ENCODE results near the gene ALCAM.
"Not testable (repeated sequence)": the region's sequence is repeated elsewhere in the genome, so short reads cannot be mapped to it uniquely, and the experiment has no call there.

Gene ALCAM

GRCh38 chr3:105389759-105390158 lies 23.1 kb downstream of the ALCAM start:
- DNase-seq (ENCODE audit: low read depth): not testable (repeated sequence)

- DNase-seq (ENCODE audit: low read depth): not testable (repeated sequence)
Observed at GRCh38 chr3:105392598-105392997, 25.9 kb downstream of the ALCAM start.

DNA sequence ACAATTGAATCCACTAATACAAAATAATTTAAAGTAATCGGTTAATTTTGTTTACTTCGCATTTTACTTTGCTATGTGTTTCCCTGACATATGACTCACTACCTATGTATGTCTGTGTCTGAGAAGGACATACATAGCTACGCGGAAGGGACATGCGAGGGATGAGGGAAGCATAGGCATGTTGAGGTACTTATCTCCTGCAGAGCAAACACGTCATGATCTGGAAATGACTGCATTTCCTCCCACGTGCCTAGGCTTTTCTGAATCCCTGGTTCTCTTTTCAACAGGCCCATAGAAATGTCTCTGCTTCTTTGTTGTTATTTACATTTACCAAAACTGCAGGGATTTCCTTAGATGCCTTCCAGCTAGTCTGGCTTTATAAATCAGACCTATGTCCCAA lies 27.5 kb downstream of the ALCAM start:
- no peak for DNase-seq (ENCODE audit: low read depth)

GRCh38 chr3:105397974-105398373 lies 31.3 kb downstream of the ALCAM start:
- DNase-seq (ENCODE audit: low read depth): no peak

DNA sequence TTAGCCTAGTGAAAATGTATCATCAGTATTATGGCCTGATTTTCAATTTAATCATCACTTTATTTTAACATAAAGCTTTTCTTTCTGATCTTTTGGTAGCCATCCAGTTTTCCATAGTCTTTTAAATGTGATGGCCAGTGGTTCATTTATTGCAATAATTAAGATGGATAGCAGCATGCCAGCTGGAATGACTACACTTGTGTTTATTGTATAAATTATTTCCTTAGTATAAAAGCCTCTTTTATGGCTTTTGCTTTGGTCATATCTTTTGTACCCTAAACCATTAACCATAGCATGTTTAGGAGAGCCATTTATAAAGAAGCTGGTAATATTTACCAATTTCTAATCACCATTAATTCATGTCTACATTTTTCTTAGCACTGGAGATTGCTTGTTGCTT lies 31.7 kb downstream of the ALCAM start:
- DNase-seq (ENCODE audit: low read depth): no peak

DNA sequence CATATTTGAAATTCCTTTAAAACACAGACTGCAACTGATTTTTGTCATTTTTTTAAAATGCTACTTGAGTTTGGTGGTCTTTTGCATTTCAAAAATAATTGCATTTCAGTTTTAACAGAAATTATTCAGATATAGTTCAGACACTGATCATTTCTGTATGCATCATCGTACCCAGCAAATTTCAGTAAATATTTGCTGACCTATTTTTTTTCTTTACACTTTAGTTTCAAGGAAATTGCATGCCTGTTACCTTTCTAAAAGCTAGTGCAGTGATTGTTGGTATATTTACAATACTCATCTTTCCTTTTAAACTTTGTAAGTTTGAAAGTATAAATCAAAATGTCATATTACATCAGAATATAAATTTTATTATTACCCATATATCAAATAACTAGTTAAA lies 32.4 kb downstream of the ALCAM start:
- no peak for DNase-seq (ENCODE audit: low read depth)

DNA sequence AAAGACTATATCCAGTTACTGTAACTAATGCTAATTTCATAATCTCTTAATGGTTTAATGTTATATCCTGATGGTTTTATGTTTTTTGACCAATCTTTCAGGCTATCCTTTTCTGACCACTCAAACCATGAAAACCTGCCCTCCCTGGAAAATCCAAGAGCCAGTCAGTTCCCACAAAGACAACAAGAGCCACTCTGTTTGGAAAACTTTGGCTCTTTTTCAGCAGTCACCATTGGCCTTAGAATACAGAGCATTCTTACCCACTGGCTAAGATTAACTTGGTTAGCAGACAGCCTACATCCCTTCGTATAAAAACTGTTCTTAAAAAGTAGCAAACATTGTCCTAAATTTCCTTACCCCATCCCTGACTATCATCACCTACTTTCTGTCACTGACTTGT lies 32.9 kb downstream of the ALCAM start:
- no peak for DNase-seq (ENCODE audit: low read depth)

DNA sequence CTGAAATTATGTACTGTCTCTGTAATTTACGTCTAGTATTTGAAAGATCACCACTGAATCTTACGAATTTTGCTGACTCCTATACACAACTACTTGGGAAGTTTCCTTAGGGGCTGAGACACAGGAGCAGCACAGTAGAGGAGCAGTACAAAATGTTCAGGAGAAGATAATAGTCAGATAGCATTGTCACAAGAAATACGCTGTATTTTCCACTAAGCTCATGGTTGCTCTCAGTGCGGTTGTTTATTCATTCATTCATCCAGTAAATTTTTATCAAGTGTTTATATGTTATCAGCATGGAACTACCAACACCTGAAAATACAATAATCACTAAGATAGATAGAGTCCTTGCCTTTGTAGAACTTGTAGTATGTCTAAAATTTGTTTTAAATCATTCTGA lies 34.5 kb downstream of the ALCAM start:
- DNase-seq (ENCODE audit: low read depth): no peak

DNA sequence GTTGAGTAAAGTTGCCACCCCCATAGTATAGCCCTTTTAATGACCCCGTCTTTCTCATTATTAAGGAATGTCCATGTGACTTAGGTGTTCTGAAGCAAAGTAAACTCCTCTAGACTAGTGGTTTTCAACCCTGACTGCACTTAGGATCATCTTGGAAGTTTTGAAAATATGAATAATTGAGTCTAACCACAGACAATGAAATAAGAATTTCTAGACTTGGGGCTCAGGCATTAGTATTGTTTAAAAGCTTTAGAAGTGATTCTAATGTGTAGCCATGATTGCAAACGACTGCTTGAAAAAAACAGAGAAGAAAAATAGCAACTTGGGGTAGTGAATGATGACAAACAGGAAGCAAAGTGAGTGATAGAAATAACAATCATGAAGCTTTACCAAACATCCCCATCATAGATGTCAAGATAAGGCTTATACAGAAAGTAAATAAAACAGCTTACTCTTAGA lies 35.0 kb downstream of the ALCAM start:
- no peak for DNase-seq (ENCODE audit: low read depth)

GRCh38 chr3:105402287-105402801 lies 35.6 kb downstream of the ALCAM start:
- no peak for DNase-seq (ENCODE audit: low read depth)

DNA sequence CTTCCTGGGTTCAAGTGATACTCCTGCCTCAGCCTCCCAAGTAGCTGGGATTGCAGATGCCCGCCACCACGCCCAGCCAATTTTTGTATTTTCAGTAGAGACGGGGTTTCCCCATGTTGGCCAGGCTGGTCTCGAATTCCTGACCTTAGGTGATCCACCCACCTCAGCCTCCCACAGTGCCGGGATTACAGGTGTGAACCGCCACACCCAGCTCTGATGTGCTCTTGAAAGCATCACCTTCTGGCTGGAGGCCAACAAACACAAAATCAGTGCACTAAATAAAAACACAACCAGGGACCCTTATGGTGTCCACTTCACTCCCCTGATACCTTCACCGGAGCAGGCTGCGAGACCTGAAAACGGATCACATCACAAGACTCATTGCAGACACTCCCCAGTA lies 36.3 kb downstream of the ALCAM start:
- DNase-seq (ENCODE audit: low read depth): not testable (repeated sequence)

GRCh38 chr3:105406268-105406667 lies 39.6 kb downstream of the ALCAM start:
- DNase-seq (ENCODE audit: low read depth): no peak

- DNase-seq (ENCODE audit: low read depth): no peak
Observed at GRCh38 chr3:105409364-105409763, 42.7 kb downstream of the ALCAM start.

DNA sequence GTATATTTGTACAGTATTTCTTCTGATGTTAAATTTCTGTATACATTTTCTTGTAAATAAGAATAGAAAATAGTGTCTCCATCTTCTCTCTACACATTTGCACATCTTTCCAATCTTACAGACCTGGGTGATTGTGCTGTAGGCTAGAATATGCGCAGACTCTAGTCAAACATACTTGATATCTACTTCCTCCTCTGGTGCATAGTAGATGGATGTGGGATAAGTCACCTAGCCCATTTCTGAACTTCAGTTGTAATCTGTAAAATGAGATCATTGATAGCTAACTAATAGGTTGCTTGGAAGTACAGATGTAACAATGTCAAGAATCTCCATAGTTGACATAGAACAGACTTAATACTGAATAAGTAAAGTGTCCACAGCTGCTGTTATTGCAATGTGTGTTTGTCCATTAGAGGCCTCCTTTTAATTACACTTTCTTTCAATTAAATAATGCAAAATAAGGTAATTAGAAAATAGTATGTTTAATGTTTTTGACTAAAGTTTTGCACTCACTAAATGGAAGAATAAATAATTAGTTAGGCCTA lies 46.7 kb downstream of the ALCAM start:
- no peak for DNase-seq (ENCODE audit: low read depth)

DNA sequence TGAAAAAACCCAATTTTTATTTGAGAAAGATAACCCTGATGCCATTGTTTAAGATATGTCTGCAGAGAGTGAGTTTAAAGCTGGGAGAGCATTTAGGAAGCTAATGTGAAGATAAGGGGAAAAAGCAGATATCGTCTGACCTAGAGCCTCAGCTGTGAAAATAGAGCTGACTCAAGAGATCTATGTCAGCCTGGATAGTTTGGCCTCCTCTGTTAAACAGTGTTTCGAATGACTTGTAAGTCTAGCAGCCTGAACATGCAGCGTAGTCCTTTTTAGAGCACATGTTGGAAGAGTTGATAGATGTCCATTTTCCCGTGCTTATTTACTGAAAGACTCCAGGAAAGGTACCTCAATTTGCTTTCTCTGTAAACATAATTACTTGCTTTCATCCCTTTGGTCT lies 48.1 kb downstream of the ALCAM start:
- DNase-seq (ENCODE audit: low read depth): no peak

DNA sequence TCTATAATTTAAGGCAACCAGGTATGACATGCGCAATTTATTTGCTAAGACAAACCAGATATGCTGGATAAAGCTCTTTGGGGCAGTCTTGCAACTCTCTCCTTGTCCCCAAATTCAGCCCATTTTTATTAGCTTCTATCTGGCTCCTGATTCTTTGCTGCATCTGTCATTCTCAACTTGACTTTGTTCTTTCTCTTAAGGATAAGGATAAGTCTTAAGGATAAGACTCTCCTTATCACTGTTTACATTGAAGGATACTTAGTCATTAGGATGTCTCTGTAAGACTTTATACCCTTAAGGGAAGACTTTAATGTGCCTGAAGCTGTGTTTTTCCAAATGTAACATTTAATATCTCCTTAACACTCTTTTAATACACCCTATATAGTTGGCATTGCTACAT lies 49.2 kb downstream of the ALCAM start:
- DNase-seq (ENCODE audit: low read depth): no peak

GRCh38 chr3:105417525-105418289 lies 51.0 kb downstream of the ALCAM start:
- no peak for DNase-seq (ENCODE audit: low read depth)

GRCh38 chr3:105422645-105423044 lies 55.9 kb downstream of the ALCAM start:
- DNase-seq (ENCODE audit: low read depth): no peak

DNA sequence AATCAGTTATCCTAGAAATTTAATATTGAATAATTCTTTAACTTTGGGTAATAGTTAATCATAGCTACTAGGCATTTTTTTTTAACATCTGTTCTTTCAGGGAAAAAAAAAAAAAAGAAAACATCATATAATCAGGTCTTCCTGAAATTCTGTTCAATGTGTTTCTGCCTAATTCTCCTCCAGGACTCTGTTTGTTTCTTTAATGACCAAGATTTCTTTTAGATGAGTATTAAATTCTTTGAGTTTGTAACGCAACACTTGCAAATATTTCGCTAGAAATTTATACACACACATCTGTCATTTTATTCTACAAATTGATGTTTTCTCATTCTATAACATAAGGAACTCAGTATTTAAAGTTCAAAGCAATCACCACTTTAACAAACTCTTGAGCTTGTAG lies 56.7 kb downstream of the ALCAM start:
- DNase-seq (ENCODE audit: low read depth): no peak

DNA sequence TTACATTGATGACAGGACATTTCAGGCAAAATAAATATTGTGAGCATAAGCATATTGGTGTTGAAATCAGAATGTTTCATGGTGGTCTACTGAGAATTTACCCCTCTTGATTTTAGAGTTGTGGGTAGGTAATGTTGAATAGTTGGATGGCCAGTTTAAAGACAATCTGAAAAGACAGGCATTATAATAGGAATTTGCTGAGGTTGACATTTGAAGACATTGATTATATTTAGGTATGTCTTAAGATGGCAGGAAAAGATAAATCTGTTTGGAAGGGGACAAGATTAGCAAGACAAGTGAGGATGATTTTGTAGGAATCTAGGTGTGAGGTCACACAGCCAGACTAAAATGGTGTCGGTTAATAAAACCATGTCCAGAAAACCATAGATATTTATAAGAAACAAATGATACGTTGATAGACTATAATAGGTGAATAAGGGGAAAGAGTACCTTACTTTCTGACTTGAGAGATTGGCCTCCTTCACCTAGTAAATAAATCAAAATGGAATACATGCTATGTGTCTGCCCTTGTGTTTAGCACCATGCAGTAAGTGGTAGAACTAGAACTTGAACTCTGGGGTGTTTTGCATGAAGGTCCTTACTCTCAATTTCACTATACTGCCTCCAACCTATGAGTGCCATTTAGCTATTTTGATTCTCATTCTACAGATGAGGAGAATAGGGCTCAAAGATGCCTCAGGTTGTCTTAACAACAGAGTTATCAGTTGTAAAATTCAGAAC lies 57.9 kb downstream of the ALCAM start:
- no peak for DNase-seq (ENCODE audit: low read depth)

DNA sequence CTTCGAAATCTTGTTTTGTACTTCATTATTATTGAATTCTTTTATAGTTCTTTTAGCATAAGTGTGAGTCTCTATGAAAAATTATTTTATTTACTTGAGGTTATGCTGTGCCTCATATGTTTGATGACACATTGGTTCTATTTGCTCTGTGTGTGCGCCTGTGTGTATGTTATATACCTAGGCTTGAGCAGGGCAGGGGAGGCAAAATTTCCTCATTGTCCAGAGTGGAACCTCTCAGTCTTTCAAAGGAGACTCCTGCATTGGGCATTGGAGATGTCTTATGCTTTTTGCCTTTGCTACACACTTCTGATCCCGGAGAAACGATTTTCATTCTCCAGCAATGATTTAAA lies 58.4 kb downstream of the ALCAM start:
- no peak for DNase-seq (ENCODE audit: low read depth)

DNA sequence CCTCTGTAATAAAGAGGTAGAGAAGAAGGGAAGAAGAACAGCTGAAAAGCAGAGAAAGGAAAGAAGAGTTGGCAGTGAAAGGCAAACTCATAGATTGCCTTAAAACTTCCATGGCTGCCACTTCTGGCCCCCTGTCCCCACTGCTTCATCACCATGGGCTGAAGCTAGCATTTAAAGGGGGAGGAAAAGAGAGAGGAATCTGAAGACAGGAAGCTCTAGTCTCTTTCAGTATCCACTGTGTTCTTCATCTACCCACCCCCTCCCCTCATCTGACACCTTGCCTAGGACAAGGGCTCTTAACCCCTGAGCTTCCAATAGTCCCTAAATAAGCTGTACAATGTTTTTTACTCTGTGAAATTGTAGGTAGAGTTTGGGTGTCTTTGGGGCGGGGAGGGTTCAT lies 60.6 kb downstream of the ALCAM start:
- DNase-seq (ENCODE audit: low read depth): no peak

Measured in activated T-helper 1 cell treated with Interleukin-2 at 50 U/mL for 16 hours (primary cell).